GM19395 (cell line): Measurements from ENCODE around the gene C19orf33.

ENCODE experiments used
- ATAC-seq: cut with Tn5 transposase; IDR thresholded peaks from one replicate; pipeline ENCODE4 v1.9.1; 2021; ENCODE audit warnings: mild to moderate bottlenecking, moderate library complexity; ENCODE audit not compliant: unreplicated experiment

The C19orf33 gene

GRCh38 chr19:38308006-38308766 lies 4.1 kb downstream of the C19orf33 start:
- ATAC-seq: no peak

- ATAC-seq: no peak
These were observed 5.0 kb downstream of the C19orf33 start for GRCh38 chr19:38308926-38309614.

GRCh38 chr19:38309615-38310278 lies 5.7 kb downstream of the C19orf33 start:
- ATAC-seq: no peak

GRCh38 chr19:38310279-38310670 lies 6.2 kb downstream of the C19orf33 start:
- no peak for ATAC-seq

GRCh38 chr19:38310986-38311385 lies 6.9 kb downstream of the C19orf33 start:
- ATAC-seq: no peak

GRCh38 chr19:38315657-38316476 lies 11.8 kb downstream of the C19orf33 start, which contains the start of gene YIF1B:
YIF1B (minus strand) TSS chr19:38315947; CDS start chr19:38315917, 30 bp downstream.
- ATAC-seq: peak; percentile 81

GRCh38 chr19:38316477-38317067 lies 12.5 kb downstream of the C19orf33 start:
- ATAC-seq: peak; percentile 10

- no peak for ATAC-seq
These were observed 13.1 kb downstream of the C19orf33 start for GRCh38 chr19:38317104-38317612.

GRCh38 chr19:38318660-38319059 lies 14.6 kb downstream of the C19orf33 start:
- no peak for ATAC-seq

- no peak for ATAC-seq
These were observed 15.6 kb downstream of the C19orf33 start, which contains the start of gene KCNK6 for GRCh38 chr19:38319421-38320258. KCNK6 (plus strand) TSS chr19:38319845; CDS start chr19:38319951, 106 bp downstream.

- no peak for ATAC-seq
These were observed 16.9 kb downstream of the C19orf33 start for GRCh38 chr19:38320969-38321339.

GRCh38 chr19:38321646-38322196 lies 17.7 kb downstream of the C19orf33 start:
- ATAC-seq: no peak

GRCh38 chr19:38323291-38323690 lies 19.2 kb downstream of the C19orf33 start:
- ATAC-seq: no peak

- ATAC-seq: no peak
These were observed 20.4 kb downstream of the C19orf33 start for GRCh38 chr19:38324431-38324830.

- ATAC-seq: no peak
These were observed 22.5 kb downstream of the C19orf33 start for GRCh38 chr19:38326591-38326990.

- no peak for ATAC-seq
These were observed 25.6 kb downstream of the C19orf33 start for GRCh38 chr19:38329651-38330050.

- no peak for ATAC-seq
These were observed 27.7 kb downstream of the C19orf33 start for GRCh38 chr19:38331728-38332127.

- no peak for ATAC-seq
These were observed 29.2 kb downstream of the C19orf33 start for GRCh38 chr19:38333245-38333644.
